HFFc6 (cell line): ENCODE measurements around the gene IL15RA. TPM values are rescaled to one million over a fixed set of nuclear protein-coding genes. Genes with fewer than 3 reads are reported as not detected.

ENCODE experiments used
- DNase-seq: peaks from one replicate; pipeline ENCODE4 v3.0.0-alpha.2; 2018
- H3K27ac Mint-ChIP-seq: 2 replicates; pipeline ENCODE4 v1.8.0; 2020; ENCODE audit warnings: mild to moderate bottlenecking, mixed read lengths
- H3K27me3 Mint-ChIP-seq: 2 replicates; pipeline ENCODE4 v1.8.0; 2021; ENCODE audit warnings: mild to moderate bottlenecking, moderate library complexity, mixed read lengths; ENCODE audit not compliant: insufficient read depth
- H3K36me3 Mint-ChIP-seq: 2 replicates; pipeline ENCODE4 v1.8.0; 2021; ENCODE audit warnings: low read depth, mixed read lengths
- H3K4me1 Mint-ChIP-seq: 2 replicates; pipeline ENCODE4 v1.8.0; 2020; ENCODE audit warnings: low read depth, mixed read lengths
- H3K4me3 Mint-ChIP-seq: 2 replicates; pipeline ENCODE4 v1.8.0; 2020; ENCODE audit warnings: mild to moderate bottlenecking, moderate library complexity, mixed read lengths
- H3K9me3 Mint-ChIP-seq: 2 replicates; pipeline ENCODE4 v1.8.0; 2020; ENCODE audit warnings: mild to moderate bottlenecking, mixed read lengths
- CTCF ChIP-seq: fragments of 200-600 bp; sonication (generic); IDR thresholded peaks from 2 replicates; pipeline ENCODE4 v1.5.0; 2021; ENCODE audit warnings: antibody characterized with exemption, mild to moderate bottlenecking
- total RNA-seq, 6 experiments: library from RNA; stranded (reverse); fragmentation: NEBNext Ultra II Directional; extraction: Animal tissue kit (Norgen Biotek cat#: 25700); gene quantifications; 2 replicates in 1 of 6; 3 replicates in 5 of 6; pipeline ENCODE4 v1.2.3, GENCODE V29; 2021

Gene IL15RA
- total RNA-seq, 6 experiments from 2014 or later, result 1.5 to 3.2 (median 1.9) TPM

GRCh38 chr10:5940807-5941218 lies 36.5 kb downstream of the IL15RA start:
- H3K27ac Mint-ChIP-seq, result no peak overlapping the region
- TF ChIP-seq CTCF, result no peak
- DNase-seq, result no peak
- H3K4me1 Mint-ChIP-seq, result peaks cover 29% of the 10 kb centered on the region
- H3K4me3 Mint-ChIP-seq, result no peak overlapping the region
- peaks cover 2% of the 10 kb centered on the region for H3K27me3 Mint-ChIP-seq
- H3K9me3 Mint-ChIP-seq, result no peaks in the 10 kb centered on the region
- H3K36me3 Mint-ChIP-seq, result peaks cover 17% of the 10 kb centered on the region

- TF ChIP-seq CTCF, result no peak
- DNase-seq, result no peak
- Mint-ChIP-seq H3K36me3 (peaks cover 17% of the 10 kb centered on the region), H3K27me3 (peaks cover 2% of the 10 kb centered on the region), H3K27ac (no peak overlapping the region), H3K4me3 (no peak overlapping the region), H3K4me1 (peaks cover 4% of the 10 kb centered on the region), H3K9me3 (no peaks in the 10 kb centered on the region)
Measured at GRCh38 chr10:5938291-5938690, 39.1 kb downstream of the IL15RA start.

GRCh38 chr10:5937016-5937415 lies 40.3 kb downstream of the IL15RA start:
- H3K9me3 Mint-ChIP-seq, result no peaks in the 10 kb centered on the region
- H3K27ac Mint-ChIP-seq, result no peak overlapping the region
- TF ChIP-seq CTCF, result no peak
- no peak for DNase-seq
- H3K27me3 Mint-ChIP-seq, result peaks cover 2% of the 10 kb centered on the region; the same call in 1 of the 2 replicates
- peaks cover 23% of the 10 kb centered on the region for H3K36me3 Mint-ChIP-seq
- no peaks in the 10 kb centered on the region for H3K4me1 Mint-ChIP-seq
- H3K4me3 Mint-ChIP-seq, result no peak overlapping the region

- H3K36me3 Mint-ChIP-seq, result peaks cover 29% of the 10 kb centered on the region
- no peak for TF ChIP-seq CTCF
- H3K9me3 Mint-ChIP-seq, result no peaks in the 10 kb centered on the region
Measured at GRCh38 chr10:5935628-5936027, 41.7 kb downstream of the IL15RA start.

GRCh38 chr10:5933909-5934546 lies 43.3 kb downstream of the IL15RA start:
- Mint-ChIP-seq H3K4me3 (no peak overlapping the region), H3K36me3 (peaks cover 44% of the 10 kb centered on the region), H3K9me3 (no peaks in the 10 kb centered on the region), H3K4me1 (no peaks in the 10 kb centered on the region), H3K27ac (no peak overlapping the region), H3K27me3 (peaks cover 2% of the 10 kb centered on the region; the same call in 1 of the 2 replicates)
- no peak for TF ChIP-seq CTCF
- DNase-seq, result no peak

More at GRCh38 chr10:5935628-5936027, 41.7 kb downstream of the IL15RA start:
- no peaks in the 10 kb centered on the region for H3K4me1 Mint-ChIP-seq
- no peak for DNase-seq
- peaks cover 2% of the 10 kb centered on the region; the same call in 1 of the 2 replicates for H3K27me3 Mint-ChIP-seq
- H3K4me3 Mint-ChIP-seq, result no peak overlapping the region
- H3K27ac Mint-ChIP-seq, result no peak overlapping the region
